Mesendoderm (in vitro differentiated cells): Measurements from ENCODE around the gene TBC1D26.
"Not testable (repeated sequence)": the region's sequence is repeated elsewhere in the genome, so short reads cannot be mapped to it uniquely, and the experiment has no call there.

Experiments
- DNase-seq: peaks from one replicate; pipeline ENCODE4 v3.0.0; 2013
- H2AK5ac ChIP-seq: 2 replicates; pipeline ENCODE4 v1.6.1; 2013; ENCODE audit warnings: low read length, inconsistent platforms
- H2BK120ac ChIP-seq: 2 replicates; pipeline ENCODE4 v1.6.1; 2013; ENCODE audit warnings: low read depth, mild to moderate bottlenecking, low read length, moderate library complexity, mixed read lengths
- H2BK15ac ChIP-seq: replicated peaks from 2 replicates; pipeline ENCODE4 v1.6.1; 2013; ENCODE audit warnings: low read depth, mild to moderate bottlenecking, moderate library complexity
- H2BK5ac ChIP-seq: 2 replicates; pipeline ENCODE4 v1.6.1; 2013; ENCODE audit warnings: low read length, inconsistent platforms
- H3K18ac ChIP-seq: 2 replicates; pipeline ENCODE4 v1.6.1; 2013; ENCODE audit warnings: mild to moderate bottlenecking, low read length, mixed read lengths
- H3K23ac ChIP-seq: one replicate; pipeline ENCODE4 v1.6.1; 2013; ENCODE audit warnings: low read length
- H3K27ac ChIP-seq: 2 replicates; pipeline ENCODE4 v1.5.1; 2013; ENCODE audit warnings: low read depth, mild to moderate bottlenecking, inconsistent platforms, low read length, moderate library complexity
- H3K27me3 ChIP-seq: 2 replicates; pipeline ENCODE4 v1.6.1; 2013; ENCODE audit warnings: low read length, control low read depth, mild to moderate bottlenecking, inconsistent platforms; ENCODE audit not compliant: insufficient read depth, poor library complexity
- H3K36me3 ChIP-seq: 2 replicates; pipeline ENCODE4 v1.6.1; 2013; ENCODE audit warnings: low read length, inconsistent platforms; ENCODE audit not compliant: control insufficient read depth, insufficient read depth
- H3K4ac ChIP-seq: one replicate; pipeline ENCODE4 v1.6.1; 2013; ENCODE audit warnings: low read depth, mild to moderate bottlenecking, low read length, moderate library complexity
- H3K4me1 ChIP-seq: 2 replicates; pipeline ENCODE4 v1.6.1; 2013; ENCODE audit warnings: low read depth, low read length, inconsistent platforms; ENCODE audit not compliant: control insufficient read depth
- H3K4me2 ChIP-seq: 2 replicates; pipeline ENCODE4 v1.6.1; 2013; ENCODE audit warnings: low read length
- H3K4me3 ChIP-seq: 2 replicates; pipeline ENCODE4 v1.5.1; 2013; ENCODE audit warnings: mild to moderate bottlenecking, low read length
- H3K56ac ChIP-seq: one replicate; pipeline ENCODE4 v1.6.1; 2013; ENCODE audit warnings: low read length
- H3K79me1 ChIP-seq: 2 replicates; pipeline ENCODE4 v1.6.1; 2013; ENCODE audit warnings: low read length, inconsistent platforms
- H3K79me2 ChIP-seq: 2 replicates; pipeline ENCODE4 v1.6.1; 2013; ENCODE audit warnings: mild to moderate bottlenecking, low read length; ENCODE audit not compliant: control insufficient read depth, insufficient read depth
- H3K9ac ChIP-seq: 2 replicates; pipeline ENCODE4 v1.6.1; 2013; ENCODE audit warnings: low read length, inconsistent platforms
- H4K5ac ChIP-seq: one replicate; pipeline ENCODE4 v1.6.1; 2013; ENCODE audit warnings: low read length
- H4K8ac ChIP-seq: one replicate; pipeline ENCODE4 v1.6.1; 2013; ENCODE audit warnings: low read depth, mild to moderate bottlenecking, control low read depth, low read length, moderate library complexity
- WGBS: extraction: QIAGEN DNeasy Blood & Tissue Kit; methylation state at CpG from one replicate; pipeline ENCODE4 v1.1.7; 2013; ENCODE audit warnings: low lambda C conversion rate, missing lambda C conversion rate; ENCODE audit not compliant: insufficient coverage; ENCODE audit errors: extremely low coverage; 5-methylcytosine and 5-hydroxymethylcytosine counted together

The TBC1D26 gene

GRCh38 chr17:15739259-15739658 lies 7.2 kb downstream of the TBC1D26 start:
- H3K4me2 ChIP-seq, H3K79me1 ChIP-seq, H3K23ac ChIP-seq, H4K5ac ChIP-seq, H3K9ac ChIP-seq, H4K8ac ChIP-seq, H3K4me1 ChIP-seq, H3K36me3 ChIP-seq, H3K4ac ChIP-seq, H3K4me3 ChIP-seq, H2AK5ac ChIP-seq, H3K27ac ChIP-seq, H3K56ac ChIP-seq, H2BK5ac ChIP-seq, H2BK15ac ChIP-seq, H3K27me3 ChIP-seq, H3K79me2 ChIP-seq, DNase-seq, H2BK120ac ChIP-seq, H3K18ac ChIP-seq: not testable (repeated sequence)
- WGBS: no CpG with 5 or more reads among the region's 11 CpGs

- not testable (repeated sequence) for H2BK5ac ChIP-seq
- WGBS: no CpG with 5 or more reads among the region's 8 CpGs
These were observed 8.0 kb downstream of the TBC1D26 start for GRCh38 chr17:15740041-15740440.

GRCh38 chr17:15740570-15741120 lies 8.6 kb downstream of the TBC1D26 start:
- no peak for DNase-seq
- Histone ChIP-seq H3K4ac (no peak overlapping the region), H3K4me1 (peaks cover 2% of the 10 kb centered on the region), H3K36me3 (no peaks in the 10 kb centered on the region), H3K18ac (no peak overlapping the region), H3K56ac (no peak overlapping the region), H2BK15ac (no peak overlapping the region), H3K27ac (no peak overlapping the region), H3K79me2 (no peaks in the 10 kb centered on the region), H2BK120ac (no peak overlapping the region), H3K4me3 (no peak overlapping the region), H3K27me3 (no peaks in the 10 kb centered on the region), H3K9ac (no peak overlapping the region), H2BK5ac (no peak overlapping the region), H4K5ac (no peak overlapping the region), H3K79me1 (no peaks in the 10 kb centered on the region), H3K4me2 (no peak overlapping the region), H2AK5ac (no peak overlapping the region), H4K8ac (no peak overlapping the region), H3K23ac (no peak overlapping the region)
- no CpG with 5 or more reads among the region's 7 CpGs for WGBS

More at GRCh38 chr17:15740041-15740440, 8.0 kb downstream of the TBC1D26 start:
- H3K4me1 ChIP-seq, H4K5ac ChIP-seq, H3K18ac ChIP-seq, H4K8ac ChIP-seq, H3K4me3 ChIP-seq, H3K27me3 ChIP-seq, H2BK120ac ChIP-seq, H3K79me1 ChIP-seq, H3K23ac ChIP-seq, H3K27ac ChIP-seq, H3K36me3 ChIP-seq, H3K79me2 ChIP-seq, H3K9ac ChIP-seq, H3K56ac ChIP-seq, H2AK5ac ChIP-seq, H2BK15ac ChIP-seq, H3K4me2 ChIP-seq, H3K4ac ChIP-seq: not testable (repeated sequence)
- DNase-seq: peak; percentile 16

GRCh38 chr17:15741624-15742023 lies 9.5 kb downstream of the TBC1D26 start:
- H3K36me3 ChIP-seq: no peaks in the 10 kb centered on the region
- no peak overlapping the region for H3K23ac ChIP-seq
- no peaks in the 10 kb centered on the region for H3K79me2 ChIP-seq
- no peaks in the 10 kb centered on the region for H3K27me3 ChIP-seq
- peaks cover 2% of the 10 kb centered on the region for H3K4me1 ChIP-seq
- H2BK15ac ChIP-seq: no peak overlapping the region
- H2BK120ac ChIP-seq: no peak overlapping the region
- H3K56ac ChIP-seq: no peak overlapping the region
- H3K4me3 ChIP-seq: no peak overlapping the region
- no peak overlapping the region for H2AK5ac ChIP-seq
- no peak overlapping the region for H4K8ac ChIP-seq
- no peak for DNase-seq
- no peak overlapping the region for H3K18ac ChIP-seq
- no peak overlapping the region for H3K9ac ChIP-seq
- no CpG with 5 or more reads among the region's 9 CpGs for WGBS
- H4K5ac ChIP-seq: no peak overlapping the region
- no peak overlapping the region for H2BK5ac ChIP-seq
- no peak overlapping the region for H3K4me2 ChIP-seq
- no peak overlapping the region for H3K27ac ChIP-seq
- no peak overlapping the region for H3K4ac ChIP-seq
- no peaks in the 10 kb centered on the region for H3K79me1 ChIP-seq

GRCh38 chr17:15742051-15742795 lies 10.1 kb downstream of the TBC1D26 start:
- H3K36me3 ChIP-seq: no peaks in the 10 kb centered on the region
- H2AK5ac ChIP-seq: no peak overlapping the region
- no peak overlapping the region for H2BK5ac ChIP-seq
- no peak overlapping the region for H3K9ac ChIP-seq
- no peak overlapping the region for H4K5ac ChIP-seq
- no peak overlapping the region for H2BK120ac ChIP-seq
- H3K4me1 ChIP-seq: peaks cover 2% of the 10 kb centered on the region
- no CpG with 5 or more reads among the region's 15 CpGs for WGBS
- no peaks in the 10 kb centered on the region for H3K79me2 ChIP-seq
- no peak overlapping the region for H3K4ac ChIP-seq
- H3K4me2 ChIP-seq: no peak overlapping the region
- H3K56ac ChIP-seq: no peak overlapping the region
- H3K18ac ChIP-seq: no peak overlapping the region
- DNase-seq: no peak
- no peak overlapping the region for H2BK15ac ChIP-seq
- no peaks in the 10 kb centered on the region for H3K79me1 ChIP-seq
- H3K27me3 ChIP-seq: no peaks in the 10 kb centered on the region
- no peak overlapping the region for H3K4me3 ChIP-seq
- no peak overlapping the region for H3K23ac ChIP-seq
- H3K27ac ChIP-seq: no peak overlapping the region
- no peak overlapping the region for H4K8ac ChIP-seq

- H3K9ac ChIP-seq: no peak overlapping the region
- no peak overlapping the region for H3K56ac ChIP-seq
- no peaks in the 10 kb centered on the region for H3K79me1 ChIP-seq
- no peak overlapping the region for H4K8ac ChIP-seq
- no peaks in the 10 kb centered on the region for H3K79me2 ChIP-seq
- no peak overlapping the region for H3K18ac ChIP-seq
- H3K36me3 ChIP-seq: no peaks in the 10 kb centered on the region
- no peak overlapping the region for H2BK5ac ChIP-seq
- no peak overlapping the region for H3K4me2 ChIP-seq
- no peak overlapping the region for H3K27ac ChIP-seq
- no peak overlapping the region for H3K23ac ChIP-seq
- no peak overlapping the region for H2BK120ac ChIP-seq
- H3K4me3 ChIP-seq: no peak overlapping the region
- no peaks in the 10 kb centered on the region for H3K27me3 ChIP-seq
- H4K5ac ChIP-seq: no peak overlapping the region
- no peak overlapping the region for H2AK5ac ChIP-seq
- peaks cover 2% of the 10 kb centered on the region for H3K4me1 ChIP-seq
- no peak for DNase-seq
- no peak overlapping the region for H2BK15ac ChIP-seq
- WGBS: no CpG with 5 or more reads among the region's 7 CpGs
- H3K4ac ChIP-seq: no peak overlapping the region
These were observed 10.8 kb downstream of the TBC1D26 start for GRCh38 chr17:15742921-15743320.
